ENCODE results near the gene ARHGAP26.
"Not testable (repeated sequence)": the region's sequence is repeated elsewhere in the genome, so short reads cannot be mapped to it uniquely, and the experiment has no call there.

The ARHGAP26 gene

DNA sequence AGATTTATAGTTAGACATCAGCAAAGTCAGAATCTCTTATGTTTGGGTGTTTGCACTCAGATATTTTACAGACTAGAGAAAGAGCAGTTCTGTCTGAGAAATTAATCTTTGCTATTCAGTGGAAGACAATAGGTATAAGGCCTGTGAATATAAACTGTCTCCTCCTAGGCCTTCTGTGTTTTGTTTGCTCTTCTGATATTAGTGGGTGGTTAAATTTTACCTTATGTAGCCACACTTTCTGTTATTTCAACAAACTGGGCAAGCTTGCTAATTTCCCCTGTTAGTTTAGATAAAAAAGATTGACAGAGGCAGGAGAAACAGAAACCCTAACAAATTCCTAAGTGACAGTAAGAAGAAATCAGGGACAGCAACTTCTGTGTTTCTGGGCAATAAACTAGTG lies 141.6 kb downstream of the ARHGAP26 start:
- DNase-seq (ENCODE audit: low read depth), result no peak
- H3K4me3 ChIP-seq (ENCODE audit: low read depth, low read length), result no peak overlapping the region

DNA sequence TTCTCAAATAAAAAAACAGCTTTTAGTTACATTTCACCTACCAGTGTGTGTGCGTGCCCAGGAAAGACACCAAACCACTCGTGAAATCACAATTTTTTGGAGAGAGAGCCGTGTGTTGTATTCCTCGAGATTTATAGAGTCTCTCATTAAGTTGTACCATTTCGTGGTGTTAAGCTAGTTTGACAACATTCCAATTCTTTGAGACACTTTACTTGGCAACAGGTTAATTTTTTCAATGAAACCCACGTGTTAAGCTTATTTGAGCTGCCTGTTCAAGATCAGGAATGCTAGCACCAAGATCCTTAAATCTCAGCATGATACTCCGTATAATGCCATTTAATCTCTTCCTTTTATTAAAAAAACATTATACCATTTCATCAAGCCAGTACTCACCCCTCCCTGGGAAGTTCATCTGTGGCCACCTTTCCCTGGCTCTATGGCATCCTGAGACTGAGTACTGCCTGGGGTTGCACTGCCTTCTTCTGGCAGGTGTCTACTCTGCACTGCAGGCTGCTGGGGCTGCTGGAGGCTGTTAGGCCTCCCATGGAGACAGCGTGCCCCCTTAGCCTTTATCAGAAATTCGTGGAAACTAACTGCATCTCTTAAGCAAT lies 143.7 kb downstream of the ARHGAP26 start:
- no peak overlapping the region for H3K4me3 ChIP-seq (ENCODE audit: low read depth, low read length)
- DNase-seq (ENCODE audit: low read depth), result no peak

DNA sequence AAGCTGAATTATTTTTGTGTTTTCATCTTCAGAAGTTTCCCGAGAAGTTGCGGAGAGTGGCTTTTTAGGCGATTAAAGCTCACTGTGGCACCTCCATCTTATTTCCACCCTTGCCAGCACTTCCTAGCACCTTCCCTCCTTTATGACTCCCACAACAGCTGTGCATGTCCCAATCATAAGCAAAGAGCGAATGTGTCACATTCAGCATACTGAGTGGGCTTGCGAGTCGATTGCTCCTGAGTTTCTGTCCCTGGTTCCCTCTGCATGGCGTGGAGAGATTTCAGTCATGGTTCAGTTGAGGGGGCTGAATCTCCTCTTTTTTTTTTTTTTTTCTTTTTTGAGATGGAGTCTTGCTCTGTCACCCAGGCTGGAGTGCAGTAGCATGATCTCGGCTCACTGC lies 144.9 kb downstream of the ARHGAP26 start:
- no peak overlapping the region for H3K4me3 ChIP-seq (ENCODE audit: low read depth, low read length)
- DNase-seq (ENCODE audit: low read depth), result no peak

DNA sequence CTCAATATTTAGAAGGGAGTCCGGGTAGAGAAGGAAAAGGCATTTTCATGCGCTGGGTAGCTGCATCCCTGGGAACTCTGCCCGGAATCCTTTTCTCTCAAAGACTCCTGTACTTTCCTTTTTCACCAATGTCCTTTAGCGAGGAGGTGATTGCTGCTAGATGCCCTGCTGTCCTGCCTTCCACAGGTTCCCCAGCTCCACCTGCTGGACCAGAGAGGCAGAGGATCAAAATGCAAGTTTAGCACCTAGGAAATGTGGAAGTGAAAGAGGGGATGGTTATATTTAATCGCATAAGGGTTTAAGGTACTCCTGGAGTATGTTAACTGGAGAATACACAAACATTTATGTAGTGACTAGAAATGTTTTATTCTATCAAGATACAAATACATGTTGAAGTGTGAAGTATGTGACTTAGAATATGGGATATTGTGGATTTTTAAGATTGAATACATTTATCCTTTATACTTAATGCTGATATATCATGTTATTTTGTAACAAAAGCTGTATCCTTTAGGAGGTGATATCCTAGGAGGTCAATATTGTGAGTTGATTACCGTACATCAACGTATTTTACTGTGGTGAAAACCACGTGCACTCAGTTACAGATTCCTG lies 145.7 kb downstream of the ARHGAP26 start:
- no peak for DNase-seq (ENCODE audit: low read depth)
- H3K4me3 ChIP-seq (ENCODE audit: low read depth, low read length), result no peak overlapping the region

DNA sequence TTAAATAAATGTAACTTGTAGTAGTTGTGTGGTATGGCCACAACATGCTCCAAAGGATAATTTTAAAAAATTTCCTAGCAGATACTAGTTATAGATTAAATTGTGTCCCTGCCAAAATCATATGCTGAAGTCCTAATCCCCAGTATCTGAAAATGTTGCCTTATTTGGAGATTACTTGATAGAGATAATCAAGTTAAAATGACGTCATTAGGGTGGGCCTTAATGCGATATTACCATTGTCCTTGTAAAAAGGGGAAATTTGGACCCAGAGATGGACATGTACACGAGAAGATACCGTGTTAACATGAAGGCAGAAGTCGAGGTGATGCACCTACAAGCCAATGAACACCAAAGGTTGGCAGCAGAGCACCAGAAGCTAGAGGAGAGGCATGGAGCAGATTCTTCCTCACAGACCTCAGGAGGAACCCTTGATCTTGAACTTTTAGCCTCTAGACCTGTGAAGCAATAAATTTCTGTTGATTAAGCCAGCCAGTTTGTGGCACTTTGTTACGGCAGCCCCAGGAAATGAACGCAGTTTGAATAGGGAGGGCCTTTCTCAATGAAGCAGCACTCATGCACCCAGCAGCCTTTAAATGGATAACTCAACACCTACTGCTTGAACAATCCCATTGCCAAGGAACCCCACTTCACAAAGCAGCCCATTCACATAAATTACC lies 148.9 kb downstream of the ARHGAP26 start:
- DNase-seq (ENCODE audit: low read depth), result no peak
- no peak overlapping the region for H3K4me3 ChIP-seq (ENCODE audit: low read depth, low read length)

DNA sequence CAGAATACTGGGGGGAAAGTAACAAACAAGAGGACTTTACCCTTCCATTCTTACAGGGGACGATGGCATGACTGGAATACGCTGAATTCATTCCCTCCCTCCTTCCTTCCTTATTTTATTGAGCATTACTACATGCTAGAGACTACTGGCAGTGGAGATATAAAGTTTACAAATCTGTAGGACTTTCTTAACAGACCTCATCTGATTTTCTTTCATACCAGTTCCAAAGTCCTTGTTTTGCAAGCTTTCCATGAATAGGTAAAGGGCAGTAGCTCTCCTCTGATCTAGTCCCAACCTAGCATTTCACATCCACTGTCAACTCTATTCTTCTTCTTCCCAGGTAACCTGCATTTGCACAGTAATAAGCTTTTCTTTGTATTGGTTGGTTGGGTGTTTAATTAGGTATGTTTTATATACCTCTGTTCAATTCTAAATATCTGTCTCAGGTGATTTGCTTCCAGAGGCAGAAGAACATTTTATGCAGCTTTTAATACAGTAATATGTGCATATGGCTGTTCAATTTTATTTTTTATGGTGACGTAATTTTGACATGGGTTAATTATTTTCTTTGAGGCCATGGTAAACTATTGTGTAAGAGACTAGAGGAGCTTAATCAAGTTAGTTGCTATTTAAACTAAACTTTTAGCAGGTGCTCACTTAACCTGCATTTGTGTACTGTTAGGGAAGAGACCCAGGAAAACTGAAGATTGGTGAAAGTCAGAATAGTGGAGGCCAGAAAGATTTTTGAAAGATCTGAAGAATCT lies 150.9 kb downstream of the ARHGAP26 start:
- no peak for DNase-seq (ENCODE audit: low read depth)
- H3K4me3 ChIP-seq (ENCODE audit: low read depth, low read length), result no peak overlapping the region

DNA sequence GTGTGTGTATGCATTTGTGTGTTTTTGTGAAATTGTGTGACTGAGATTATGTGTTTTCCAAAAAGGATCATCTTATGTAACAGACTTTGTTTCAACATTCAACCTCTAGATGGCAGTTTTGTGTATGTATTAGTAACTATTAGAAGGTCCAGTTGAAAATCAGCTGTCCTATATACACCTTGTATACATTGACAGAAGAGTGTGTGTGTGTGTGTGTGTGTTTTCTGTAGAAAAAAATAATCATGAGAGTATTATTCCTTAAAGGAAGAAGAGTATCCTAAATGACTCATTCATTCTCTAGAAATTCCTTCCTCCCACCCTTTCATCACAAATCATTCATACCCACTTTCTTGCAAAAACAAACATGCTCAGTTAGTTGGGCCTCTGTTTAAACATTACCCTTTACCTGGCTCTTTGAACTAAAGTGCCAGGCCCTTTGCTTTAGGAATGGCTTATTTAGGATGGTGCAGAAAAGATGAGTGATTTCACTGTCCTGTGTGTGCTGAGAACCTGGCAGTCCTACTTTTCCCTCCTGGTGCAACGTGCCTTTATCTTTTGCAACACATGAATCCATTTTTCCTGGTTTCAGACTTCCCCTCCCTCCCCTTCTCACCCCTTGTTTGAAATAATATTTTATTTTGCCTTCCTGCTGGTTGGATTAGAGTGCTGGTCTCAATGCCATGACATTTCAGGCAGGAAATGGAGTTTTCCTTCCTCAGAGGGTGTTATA lies 152.2 kb downstream of the ARHGAP26 start:
- no peak for DNase-seq (ENCODE audit: low read depth)
- no peak overlapping the region for H3K4me3 ChIP-seq (ENCODE audit: low read depth, low read length)

DNA sequence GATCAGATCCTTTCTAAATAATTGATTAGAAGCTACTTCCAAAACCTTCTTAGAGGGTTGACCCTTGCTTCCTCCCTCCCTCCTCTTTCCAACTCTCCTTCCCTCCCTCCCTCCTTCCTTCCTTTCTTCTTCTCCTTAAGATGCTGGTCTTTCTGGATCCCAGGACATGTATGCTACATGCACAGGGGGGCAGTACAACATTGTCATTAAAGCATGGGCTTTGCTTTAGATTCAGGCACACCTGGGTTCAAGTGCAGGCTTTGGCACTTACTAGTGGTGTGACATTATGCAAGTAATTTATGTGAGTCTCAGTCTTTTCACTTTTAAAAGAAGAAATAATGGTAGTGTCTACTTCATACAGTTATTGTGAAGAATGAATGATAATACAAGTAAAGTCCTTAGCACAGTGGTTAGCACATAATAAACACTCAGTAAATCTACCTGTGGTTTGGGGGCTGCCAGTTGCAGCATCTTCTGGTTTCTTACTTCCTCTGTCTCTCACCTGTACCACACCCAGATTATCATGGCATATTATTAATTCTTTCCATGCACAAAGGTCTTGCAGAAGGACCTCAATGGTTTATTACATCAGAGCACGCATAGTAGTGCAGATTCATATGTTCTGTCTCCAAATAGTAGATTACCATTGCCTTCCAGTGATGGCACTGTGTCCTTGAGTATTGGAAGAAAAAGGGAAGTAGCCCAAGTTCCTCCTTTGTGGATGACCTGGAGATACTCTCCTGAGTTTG lies 154.1 kb downstream of the ARHGAP26 start:
- H3K4me3 ChIP-seq (ENCODE audit: low read depth, low read length), result no peak overlapping the region
- no peak for DNase-seq (ENCODE audit: low read depth)

DNA sequence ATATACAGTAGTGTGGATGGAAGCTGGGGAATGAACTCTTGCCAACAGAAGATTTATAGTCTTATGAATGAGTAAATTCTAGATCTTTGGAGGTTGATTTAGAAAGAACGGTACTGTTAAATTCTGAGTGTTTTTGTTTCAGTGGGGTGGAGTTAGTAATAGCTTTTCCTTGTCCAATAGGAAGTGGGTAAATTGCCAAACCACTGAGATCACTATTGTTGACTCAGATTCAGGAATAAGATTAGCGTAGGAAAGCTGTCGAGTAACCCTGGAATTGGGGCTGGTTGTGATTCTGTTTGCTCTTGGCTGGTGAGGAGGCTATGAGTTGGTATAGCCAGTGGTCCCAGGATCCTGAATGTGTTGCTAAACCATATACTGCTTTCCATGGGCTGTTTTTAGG lies 155.6 kb downstream of the ARHGAP26 start:
- no peak overlapping the region for H3K4me3 ChIP-seq (ENCODE audit: low read depth, low read length)
- DNase-seq (ENCODE audit: low read depth), result peak; percentile 75

DNA sequence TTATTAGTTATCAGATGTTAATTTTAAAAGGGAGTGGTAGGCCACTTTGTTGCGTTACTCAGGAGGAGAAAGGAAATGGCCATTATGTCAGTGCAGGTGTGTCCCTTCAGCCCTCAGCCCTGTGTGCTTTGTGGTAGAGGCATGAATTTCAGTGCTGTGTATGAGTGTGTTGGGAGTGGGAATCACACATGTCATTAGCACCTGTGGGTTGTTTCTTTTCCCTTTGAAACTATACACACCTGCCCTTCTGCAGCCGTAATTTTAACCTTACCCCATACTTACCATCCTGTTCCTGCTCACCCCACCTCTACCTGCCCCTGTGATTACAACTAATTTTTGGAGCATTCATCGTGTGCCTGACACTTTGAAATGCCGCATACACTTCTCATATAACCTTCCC lies 156.4 kb downstream of the ARHGAP26 start:
- no peak for DNase-seq (ENCODE audit: low read depth)
- no peak overlapping the region for H3K4me3 ChIP-seq (ENCODE audit: low read depth, low read length)

DNA sequence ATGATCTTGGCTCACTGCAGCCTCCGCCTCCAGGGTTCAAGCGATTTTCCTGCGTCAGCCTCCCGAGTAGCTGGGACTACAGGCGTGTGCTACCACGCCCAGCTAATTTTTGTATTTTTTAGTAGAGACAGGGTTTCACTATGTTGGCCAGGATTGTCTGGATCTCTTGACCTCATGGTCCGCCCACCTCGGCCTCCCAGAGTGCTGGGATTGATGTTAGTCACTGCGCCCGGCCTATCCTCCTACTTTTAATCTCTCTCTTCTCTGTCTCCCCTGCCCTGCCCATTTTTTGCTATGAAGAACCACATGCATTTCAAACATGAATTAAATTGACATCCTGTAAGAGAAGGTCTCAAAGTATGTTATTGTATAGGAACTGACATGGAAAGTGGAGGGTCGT lies 158.8 kb downstream of the ARHGAP26 start:
- not testable (repeated sequence) for H3K4me3 ChIP-seq (ENCODE audit: low read depth, low read length); DNase-seq (ENCODE audit: low read depth)

DNA sequence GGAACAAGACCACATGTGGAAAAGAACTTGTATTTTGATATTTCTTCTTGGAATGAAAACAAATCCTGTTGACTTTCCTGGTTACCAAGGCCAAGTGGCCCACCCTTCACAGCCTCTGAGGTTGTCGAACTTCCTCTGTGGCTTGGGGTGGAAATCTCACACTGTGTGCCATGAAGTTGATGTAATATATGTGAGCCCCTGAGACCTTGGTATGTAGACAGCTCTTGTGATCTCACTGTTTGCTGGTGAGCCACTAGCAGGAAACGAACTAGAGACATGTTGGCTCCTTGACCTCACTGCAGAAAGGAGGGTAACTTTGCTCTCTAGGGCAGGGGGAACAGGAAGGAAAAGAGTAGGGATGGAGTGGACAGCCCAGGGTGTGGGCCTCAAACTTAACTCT lies 159.4 kb downstream of the ARHGAP26 start:
- no peak for DNase-seq (ENCODE audit: low read depth)

DNA sequence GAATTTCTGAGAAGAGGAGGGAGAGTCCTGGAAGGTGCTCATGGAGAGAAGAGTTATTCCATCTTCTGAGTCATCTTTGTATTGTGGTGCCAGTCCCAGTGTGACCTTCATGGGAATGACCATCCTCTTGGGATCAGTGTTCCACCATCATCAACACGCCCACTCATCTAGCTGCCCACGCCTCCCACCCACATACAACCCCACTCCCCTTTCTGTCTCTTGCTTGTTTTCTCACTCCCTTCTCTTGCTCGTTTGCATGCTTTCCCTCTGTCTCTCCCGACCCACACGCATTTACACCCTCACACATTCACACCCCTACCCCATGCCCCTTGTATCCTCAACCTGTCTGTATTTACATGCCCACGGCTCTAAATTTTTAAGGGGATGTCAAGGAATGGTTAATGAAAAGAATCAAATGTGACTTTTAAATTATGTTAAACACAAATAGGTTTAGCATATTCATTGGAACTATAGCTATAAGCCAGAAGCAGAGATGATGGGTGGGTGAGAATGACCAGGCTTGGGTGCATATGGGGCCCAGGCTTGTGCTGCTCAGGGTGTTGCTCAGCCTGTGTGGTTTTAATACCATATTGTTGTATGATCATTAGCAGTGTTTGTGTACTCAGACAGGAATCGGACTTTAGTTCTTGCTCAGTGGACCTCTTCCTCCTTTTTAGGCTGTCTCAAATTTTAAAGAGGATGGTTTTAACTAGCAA lies 160.4 kb downstream of the ARHGAP26 start:
- no peak for DNase-seq (ENCODE audit: low read depth)
- H3K4me3 ChIP-seq (ENCODE audit: low read depth, low read length), result no peak overlapping the region

More for the DNA sequence above, 159.4 kb downstream of the ARHGAP26 start:
- H3K4me3 ChIP-seq (ENCODE audit: low read depth, low read length), result no peak overlapping the region

DNA sequence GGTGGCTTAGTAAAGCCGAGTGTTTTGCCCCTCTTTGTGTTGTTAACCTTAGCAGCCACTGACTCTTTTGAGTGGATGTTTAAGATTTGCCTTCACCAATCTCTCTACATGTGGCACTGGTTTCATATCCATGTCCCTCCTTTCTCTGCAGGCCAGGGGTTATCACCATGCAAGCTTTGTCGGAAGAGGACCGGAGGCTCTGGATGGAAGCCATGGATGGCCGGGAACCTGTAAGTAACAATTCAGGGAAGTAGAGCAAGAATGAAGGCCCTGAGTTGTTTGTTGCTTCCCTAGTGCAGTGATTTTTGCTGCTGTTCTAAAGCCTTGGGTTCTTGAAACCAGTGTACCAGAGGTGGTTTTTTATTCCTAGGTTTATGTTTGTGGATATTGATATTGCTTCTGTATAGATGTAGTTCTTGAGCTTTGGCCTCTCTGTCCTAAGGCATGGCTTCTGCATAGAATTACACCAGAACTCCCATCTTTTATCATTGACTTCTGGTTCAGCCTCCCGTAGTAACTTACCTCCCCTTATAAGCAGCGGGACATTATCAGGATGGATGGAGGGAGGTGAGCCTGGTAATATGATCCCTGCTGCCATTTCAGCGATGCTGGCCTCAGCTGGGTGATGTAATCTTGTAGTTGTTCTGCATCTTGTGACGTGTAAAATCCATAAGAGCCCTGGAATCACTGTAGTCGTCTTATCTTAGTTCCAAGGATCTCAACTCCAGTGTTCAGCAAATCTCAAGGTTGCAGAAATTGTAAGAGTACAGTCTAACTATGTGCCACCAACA lies 161.9 kb downstream of the ARHGAP26 start:
- no peak overlapping the region for H3K4me3 ChIP-seq (ENCODE audit: low read depth, low read length)
- no peak for DNase-seq (ENCODE audit: low read depth)

DNA sequence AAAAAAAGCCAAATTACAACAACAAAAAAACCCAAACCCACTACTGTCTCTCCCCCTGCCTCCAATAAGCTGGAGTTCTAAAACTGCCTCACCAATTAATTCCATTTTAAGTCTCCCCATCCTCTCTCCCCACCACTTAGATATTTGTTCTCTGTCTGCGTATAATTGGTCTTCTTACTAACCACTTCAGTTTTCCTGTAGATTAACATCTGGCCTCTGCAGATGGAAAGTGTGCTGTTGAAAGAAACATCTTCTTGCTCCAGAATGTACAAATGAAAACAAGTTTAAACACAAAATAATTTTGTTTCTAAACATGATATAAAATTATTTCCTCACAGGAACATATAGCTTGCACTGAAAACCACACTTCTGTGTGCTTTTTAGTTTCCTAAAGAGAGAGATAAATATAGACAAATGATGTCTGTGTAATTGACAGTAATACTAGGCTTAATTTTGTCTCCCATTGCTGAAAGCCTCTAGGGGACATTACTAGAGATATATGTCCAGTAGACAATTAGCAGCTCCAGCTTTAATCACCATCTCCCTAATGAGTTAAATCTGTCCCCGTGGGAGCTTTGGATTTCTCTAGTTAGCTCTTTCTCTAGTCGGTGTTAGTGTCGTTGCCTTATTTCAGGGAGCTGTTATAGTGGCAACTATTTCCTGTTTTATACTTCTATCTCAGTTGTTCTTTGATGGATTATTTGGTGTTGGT lies 164.0 kb downstream of the ARHGAP26 start:
- DNase-seq (ENCODE audit: low read depth), result no peak
- no peak overlapping the region for H3K4me3 ChIP-seq (ENCODE audit: low read depth, low read length)

DNA sequence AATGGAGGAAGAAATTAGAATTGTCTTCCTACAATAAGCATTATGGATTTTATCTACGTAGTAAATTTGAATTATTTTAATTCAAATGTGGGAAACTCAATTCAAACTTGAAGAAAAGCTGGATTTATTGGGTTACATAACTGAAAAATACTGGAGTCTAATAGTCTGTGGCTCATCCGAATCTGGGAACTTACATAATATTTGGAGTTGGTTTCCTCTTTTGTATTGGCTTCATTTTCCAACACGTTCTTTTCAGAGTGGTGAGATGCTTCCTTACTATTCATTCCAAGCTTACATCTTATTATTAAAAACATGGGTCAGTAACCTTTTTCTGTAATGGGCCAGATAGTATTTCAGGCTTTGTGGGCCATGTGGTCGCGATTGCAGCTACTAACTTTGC lies 164.8 kb downstream of the ARHGAP26 start:
- H3K4me3 ChIP-seq (ENCODE audit: low read depth, low read length), result no peak overlapping the region
- DNase-seq (ENCODE audit: low read depth), result no peak

DNA sequence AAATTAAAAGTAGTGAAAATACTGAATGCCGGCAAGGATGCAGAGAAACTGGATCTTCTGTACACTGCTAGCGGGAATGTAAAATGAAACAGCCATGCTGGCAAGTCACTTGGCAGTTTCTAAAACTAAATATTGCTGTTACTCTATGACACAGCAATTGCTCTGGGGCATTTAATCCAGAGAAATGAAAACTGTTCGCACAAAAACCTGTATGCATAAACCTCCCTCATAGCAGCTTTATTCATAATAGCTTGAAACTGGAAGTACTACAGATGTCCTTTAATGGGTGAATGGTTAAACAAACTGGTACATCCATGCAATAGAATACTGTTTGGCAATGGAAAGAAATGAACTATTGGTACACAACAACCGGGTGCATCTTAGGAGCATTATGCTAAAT lies 167.2 kb downstream of the ARHGAP26 start:
- no peak for DNase-seq (ENCODE audit: low read depth)
- no peak overlapping the region for H3K4me3 ChIP-seq (ENCODE audit: low read depth, low read length)
